Measurements from ENCODE around the gene HSP90AB1. TPM values are rescaled to one million over a fixed set of nuclear protein-coding genes. Genes with fewer than 3 reads are reported as not detected.
A peak's percentile ranks its signal among the peaks of the same experiment; 100 is the strongest.

Gene HSP90AB1
- total and polyA plus RNA-seq, 9 of the 15 experiments (the other 6 are each of a cell fraction or from before 2014, with no cell fraction given) = 1,780 to 3,358 (median 2,262) TPM

DNA sequence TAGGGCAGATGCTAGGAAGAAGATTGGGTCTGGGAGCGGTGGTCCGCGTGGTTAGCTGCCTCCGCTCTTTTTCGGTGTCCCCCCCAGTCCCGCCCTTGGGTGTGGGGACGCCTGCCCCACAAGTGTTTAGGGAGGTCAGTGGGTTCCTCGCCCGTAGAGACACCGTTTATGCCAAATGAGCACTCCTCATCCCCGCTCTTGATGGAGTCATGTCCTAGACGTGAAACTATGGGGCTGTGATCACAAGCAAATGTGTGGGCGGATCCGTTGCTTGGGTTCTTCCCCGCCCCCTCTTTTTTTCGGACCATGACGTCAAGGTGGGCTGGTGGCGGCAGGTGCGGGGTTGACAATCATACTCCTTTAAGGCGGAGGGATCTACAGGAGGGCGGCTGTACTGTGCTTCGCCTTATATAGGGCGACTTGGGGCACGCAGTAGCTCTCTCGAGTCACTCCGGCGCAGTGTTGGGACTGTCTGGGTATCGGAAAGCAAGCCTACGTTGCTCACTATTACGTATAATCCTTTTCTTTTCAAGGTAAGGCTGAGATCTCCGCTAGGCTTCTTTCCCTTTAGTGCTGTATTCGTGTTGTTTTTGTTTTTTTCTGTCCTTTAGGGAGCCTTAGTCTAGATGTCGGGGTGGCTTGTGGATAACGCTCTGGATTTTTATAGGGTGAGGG, at the start of gene HSP90AB1 (continued):
- TF ChIP-seq ZNF23 (CRISPR knock-in tag; IDR thresholded peaks at IDR 0.05) = no peak
- 0 out of 2 replicates have a peak, but pooled peaks have one; percentile 89 for TF ChIP-seq HNRNPUL1 (IDR thresholded peaks at IDR 0.05; ENCODE audit: low read length)
- TF ChIP-seq, protein P1, sequence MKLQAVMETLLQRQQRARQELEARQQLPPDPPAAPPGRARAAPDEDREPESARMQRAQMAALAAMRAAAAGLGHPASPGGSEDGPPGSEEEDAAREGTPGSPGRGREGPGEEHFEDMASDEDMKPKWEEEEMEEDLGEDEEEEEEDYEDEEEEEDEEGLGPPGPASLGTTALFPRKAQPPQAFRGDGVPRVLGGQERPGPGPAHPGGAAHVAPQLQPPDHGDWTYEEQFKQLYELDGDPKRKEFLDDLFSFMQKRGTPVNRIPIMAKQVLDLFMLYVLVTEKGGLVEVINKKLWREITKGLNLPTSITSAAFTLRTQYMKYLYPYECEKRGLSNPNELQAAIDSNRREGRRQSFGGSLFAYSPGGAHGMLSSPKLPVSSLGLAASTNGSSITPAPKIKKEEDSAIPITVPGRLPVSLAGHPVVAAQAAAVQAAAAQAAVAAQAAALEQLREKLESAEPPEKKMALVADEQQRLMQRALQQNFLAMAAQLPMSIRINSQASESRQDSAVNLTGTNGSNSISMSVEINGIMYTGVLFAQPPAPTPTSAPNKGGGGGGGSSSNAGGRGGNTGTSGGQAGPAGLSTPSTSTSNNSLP (IDR thresholded peaks at IDR 0.05; ENCODE audit: borderline replicate concordance, low read depth, low read length) = peak; percentile 7; the same call in 1 of the 2 replicates
- TF ChIP-seq, protein P2, sequence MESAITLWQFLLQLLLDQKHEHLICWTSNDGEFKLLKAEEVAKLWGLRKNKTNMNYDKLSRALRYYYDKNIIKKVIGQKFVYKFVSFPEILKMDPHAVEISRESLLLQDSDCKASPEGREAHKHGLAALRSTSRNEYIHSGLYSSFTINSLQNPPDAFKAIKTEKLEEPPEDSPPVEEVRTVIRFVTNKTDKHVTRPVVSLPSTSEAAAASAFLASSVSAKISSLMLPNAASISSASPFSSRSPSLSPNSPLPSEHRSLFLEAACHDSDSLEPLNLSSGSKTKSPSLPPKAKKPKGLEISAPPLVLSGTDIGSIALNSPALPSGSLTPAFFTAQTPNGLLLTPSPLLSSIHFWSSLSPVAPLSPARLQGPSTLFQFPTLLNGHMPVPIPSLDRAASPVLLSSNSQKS (CRISPR knock-in tag; IDR thresholded peaks at IDR 0.05) = no peak
- TF ChIP-seq ZNF766 (CRISPR knock-in tag; conservative IDR thresholded peaks at IDR 0.05) = no peak
- no peak for TF ChIP-seq ZNF239 (CRISPR knock-in tag; IDR thresholded peaks at IDR 0.05)
- TF ChIP-seq, protein P3, sequence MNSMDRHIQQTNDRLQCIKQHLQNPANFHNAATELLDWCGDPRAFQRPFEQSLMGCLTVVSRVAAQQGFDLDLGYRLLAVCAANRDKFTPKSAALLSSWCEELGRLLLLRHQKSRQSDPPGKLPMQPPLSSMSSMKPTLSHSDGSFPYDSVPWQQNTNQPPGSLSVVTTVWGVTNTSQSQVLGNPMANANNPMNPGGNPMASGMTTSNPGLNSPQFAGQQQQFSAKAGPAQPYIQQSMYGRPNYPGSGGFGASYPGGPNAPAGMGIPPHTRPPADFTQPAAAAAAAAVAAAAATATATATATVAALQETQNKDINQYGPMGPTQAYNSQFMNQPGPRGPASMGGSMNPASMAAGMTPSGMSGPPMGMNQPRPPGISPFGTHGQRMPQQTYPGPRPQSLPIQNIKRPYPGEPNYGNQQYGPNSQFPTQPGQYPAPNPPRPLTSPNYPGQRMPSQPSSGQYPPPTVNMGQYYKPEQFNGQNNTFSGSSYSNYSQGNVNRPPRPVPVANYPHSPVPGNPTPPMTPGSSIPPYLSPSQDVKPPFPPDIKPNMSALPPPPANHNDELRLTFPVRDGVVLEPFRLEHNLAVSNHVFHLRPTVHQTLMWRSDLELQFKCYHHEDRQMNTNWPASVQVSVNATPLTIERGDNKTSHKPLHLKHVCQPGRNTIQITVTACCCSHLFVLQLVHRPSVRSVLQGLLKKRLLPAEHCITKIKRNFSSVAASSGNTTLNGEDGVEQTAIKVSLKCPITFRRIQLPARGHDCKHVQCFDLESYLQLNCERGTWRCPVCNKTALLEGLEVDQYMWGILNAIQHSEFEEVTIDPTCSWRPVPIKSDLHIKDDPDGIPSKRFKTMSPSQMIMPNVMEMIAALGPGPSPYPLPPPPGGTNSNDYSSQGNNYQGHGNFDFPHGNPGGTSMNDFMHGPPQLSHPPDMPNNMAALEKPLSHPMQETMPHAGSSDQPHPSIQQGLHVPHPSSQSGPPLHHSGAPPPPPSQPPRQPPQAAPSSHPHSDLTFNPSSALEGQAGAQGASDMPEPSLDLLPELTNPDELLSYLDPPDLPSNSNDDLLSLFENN (IDR thresholded peaks at IDR 0.05; ENCODE audit: low read depth in 2 of 2, low read length in 2 of 2) = peak in 1 of 2 experiments; percentile 92; a peak in 2 of 4 replicates
- TF ChIP-seq, protein P4, sequence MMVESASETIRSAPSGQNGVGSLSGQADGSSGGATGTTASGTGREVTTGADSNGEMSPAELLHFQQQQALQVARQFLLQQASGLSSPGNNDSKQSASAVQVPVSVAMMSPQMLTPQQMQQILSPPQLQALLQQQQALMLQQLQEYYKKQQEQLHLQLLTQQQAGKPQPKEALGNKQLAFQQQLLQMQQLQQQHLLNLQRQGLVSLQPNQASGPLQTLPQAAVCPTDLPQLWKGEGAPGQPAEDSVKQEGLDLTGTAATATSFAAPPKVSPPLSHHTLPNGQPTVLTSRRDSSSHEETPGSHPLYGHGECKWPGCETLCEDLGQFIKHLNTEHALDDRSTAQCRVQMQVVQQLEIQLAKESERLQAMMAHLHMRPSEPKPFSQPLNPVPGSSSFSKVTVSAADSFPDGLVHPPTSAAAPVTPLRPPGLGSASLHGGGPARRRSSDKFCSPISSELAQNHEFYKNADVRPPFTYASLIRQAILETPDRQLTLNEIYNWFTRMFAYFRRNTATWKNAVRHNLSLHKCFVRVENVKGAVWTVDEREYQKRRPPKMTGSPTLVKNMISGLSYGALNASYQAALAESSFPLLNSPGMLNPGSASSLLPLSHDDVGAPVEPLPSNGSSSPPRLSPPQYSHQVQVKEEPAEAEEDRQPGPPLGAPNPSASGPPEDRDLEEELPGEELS (CRISPR knock-in tag; IDR thresholded peaks at IDR 0.05; ENCODE audit: borderline replicate concordance) = peak; percentile 85; the same call in 1 of the 2 replicates
- 0 out of 2 replicates have a peak, but pooled peaks have one; percentile 37 for TF ChIP-seq ZNF3 (CRISPR knock-in tag; IDR thresholded peaks at IDR 0.05)
- no peak for TF ChIP-seq PTRF (tag; IDR thresholded peaks at IDR 0.05)
- TF ChIP-seq ZNF586 (CRISPR knock-in tag; conservative IDR thresholded peaks at IDR 0.05) = no peak
- TF ChIP-seq, protein P5, sequence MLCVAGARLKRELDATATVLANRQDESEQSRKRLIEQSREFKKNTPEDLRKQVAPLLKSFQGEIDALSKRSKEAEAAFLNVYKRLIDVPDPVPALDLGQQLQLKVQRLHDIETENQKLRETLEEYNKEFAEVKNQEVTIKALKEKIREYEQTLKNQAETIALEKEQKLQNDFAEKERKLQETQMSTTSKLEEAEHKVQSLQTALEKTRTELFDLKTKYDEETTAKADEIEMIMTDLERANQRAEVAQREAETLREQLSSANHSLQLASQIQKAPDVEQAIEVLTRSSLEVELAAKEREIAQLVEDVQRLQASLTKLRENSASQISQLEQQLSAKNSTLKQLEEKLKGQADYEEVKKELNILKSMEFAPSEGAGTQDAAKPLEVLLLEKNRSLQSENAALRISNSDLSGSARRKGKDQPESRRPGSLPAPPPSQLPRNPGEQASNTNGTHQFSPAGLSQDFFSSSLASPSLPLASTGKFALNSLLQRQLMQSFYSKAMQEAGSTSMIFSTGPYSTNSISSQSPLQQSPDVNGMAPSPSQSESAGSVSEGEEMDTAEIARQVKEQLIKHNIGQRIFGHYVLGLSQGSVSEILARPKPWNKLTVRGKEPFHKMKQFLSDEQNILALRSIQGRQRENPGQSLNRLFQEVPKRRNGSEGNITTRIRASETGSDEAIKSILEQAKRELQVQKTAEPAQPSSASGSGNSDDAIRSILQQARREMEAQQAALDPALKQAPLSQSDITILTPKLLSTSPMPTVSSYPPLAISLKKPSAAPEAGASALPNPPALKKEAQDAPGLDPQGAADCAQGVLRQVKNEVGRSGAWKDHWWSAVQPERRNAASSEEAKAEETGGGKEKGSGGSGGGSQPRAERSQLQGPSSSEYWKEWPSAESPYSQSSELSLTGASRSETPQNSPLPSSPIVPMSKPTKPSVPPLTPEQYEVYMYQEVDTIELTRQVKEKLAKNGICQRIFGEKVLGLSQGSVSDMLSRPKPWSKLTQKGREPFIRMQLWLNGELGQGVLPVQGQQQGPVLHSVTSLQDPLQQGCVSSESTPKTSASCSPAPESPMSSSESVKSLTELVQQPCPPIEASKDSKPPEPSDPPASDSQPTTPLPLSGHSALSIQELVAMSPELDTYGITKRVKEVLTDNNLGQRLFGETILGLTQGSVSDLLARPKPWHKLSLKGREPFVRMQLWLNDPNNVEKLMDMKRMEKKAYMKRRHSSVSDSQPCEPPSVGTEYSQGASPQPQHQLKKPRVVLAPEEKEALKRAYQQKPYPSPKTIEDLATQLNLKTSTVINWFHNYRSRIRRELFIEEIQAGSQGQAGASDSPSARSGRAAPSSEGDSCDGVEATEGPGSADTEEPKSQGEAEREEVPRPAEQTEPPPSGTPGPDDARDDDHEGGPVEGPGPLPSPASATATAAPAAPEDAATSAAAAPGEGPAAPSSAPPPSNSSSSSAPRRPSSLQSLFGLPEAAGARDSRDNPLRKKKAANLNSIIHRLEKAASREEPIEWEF (CRISPR knock-in tag; IDR thresholded peaks at IDR 0.05) = no peak

Measured in K562 (cell line).